Astrocyte of the spinal cord (primary cell): ENCODE measurements around the gene HOXA3.

ENCODE experiments used
- DNase-seq: peaks from one replicate; pipeline ENCODE4 v3.0.0; 2011; ENCODE audit warnings: low read depth, low spot score
- H3K4me3 ChIP-seq: 2 replicates; pipeline ENCODE4 v1.5.1; 2011; ENCODE audit warnings: low read depth, mild to moderate bottlenecking, low read length, moderate library complexity
- in situ Hi-C: cut with HindIII; loops from 2 replicates; pipeline ENCODE4 v1.10.0; 2017; ENCODE audit warnings: low sequenced_read_pairs
- TF ChIP-seq, protein P1 (sequence below): IDR thresholded peaks from 2 replicates; pipeline ENCODE4 v1.5.1; 2012; ENCODE audit warnings: low read depth, mild to moderate bottlenecking, low read length, inconsistent platforms

The HOXA3 gene

DNA sequence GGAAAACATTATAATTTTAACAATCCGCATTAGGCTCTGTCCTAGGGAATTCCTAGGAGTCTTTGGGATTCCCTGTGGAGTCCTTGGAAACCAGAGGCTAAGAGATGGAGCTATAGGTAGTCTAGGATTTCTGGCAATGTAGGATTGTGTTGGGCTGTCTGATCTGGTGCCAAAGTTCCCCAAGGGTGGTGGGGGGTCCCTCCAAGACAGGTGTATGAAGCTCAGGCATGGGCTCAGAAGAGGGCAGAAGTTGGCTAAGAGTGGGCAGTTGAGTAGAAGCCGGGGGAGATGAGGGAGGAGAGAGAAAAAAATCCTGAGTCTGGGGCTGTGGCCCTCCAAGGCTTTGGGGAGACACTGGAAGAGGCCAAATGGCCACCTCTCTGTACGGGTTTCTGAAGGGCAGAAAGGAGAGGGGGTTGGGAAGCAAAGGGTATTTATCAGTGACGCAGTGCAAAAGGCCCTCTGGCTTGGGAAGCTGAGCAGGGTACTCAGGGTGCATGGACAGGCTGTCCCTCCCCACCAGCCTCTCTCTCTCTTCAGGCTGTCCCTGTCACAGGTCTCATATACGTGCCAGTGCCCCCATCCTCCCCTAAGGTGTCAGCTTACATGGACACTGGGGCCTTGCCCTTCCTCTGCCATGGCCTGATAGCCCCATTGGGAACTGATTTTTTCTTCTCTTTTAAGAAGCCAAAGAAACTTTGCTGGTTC is 5.7 kb downstream of the HOXA3 start:
- in situ Hi-C loops, result no loop called here
- DNase-seq, result no peak
- TF ChIP-seq, protein P1, sequence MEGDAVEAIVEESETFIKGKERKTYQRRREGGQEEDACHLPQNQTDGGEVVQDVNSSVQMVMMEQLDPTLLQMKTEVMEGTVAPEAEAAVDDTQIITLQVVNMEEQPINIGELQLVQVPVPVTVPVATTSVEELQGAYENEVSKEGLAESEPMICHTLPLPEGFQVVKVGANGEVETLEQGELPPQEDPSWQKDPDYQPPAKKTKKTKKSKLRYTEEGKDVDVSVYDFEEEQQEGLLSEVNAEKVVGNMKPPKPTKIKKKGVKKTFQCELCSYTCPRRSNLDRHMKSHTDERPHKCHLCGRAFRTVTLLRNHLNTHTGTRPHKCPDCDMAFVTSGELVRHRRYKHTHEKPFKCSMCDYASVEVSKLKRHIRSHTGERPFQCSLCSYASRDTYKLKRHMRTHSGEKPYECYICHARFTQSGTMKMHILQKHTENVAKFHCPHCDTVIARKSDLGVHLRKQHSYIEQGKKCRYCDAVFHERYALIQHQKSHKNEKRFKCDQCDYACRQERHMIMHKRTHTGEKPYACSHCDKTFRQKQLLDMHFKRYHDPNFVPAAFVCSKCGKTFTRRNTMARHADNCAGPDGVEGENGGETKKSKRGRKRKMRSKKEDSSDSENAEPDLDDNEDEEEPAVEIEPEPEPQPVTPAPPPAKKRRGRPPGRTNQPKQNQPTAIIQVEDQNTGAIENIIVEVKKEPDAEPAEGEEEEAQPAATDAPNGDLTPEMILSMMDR, result no peak
- peak overlapping the region; percentile 69 for H3K4me3 ChIP-seq

DNA sequence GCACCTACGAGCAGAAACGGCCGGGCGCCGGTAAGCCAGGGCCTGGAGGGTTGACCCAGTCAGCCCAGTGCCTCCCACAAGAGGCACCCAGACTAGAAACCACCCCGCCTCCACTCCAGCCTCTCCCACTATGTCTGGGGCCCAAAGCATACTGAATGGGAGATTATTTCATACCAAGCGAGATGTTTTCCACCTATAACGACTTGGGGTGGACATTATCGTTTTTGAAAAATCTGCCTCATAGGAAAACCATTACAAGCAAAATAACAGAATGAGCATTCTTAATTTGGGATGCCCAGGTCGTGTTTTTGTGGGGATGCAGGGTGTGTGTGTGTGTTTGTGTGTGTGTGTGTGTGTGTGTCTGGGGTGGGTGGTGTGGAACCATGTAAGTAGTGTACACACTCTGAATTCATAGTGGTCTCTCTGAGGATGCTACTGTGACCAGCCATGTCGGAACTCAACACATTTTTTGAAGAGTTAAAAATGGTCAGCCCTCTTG is 6.4 kb downstream of the HOXA3 start:
- TF ChIP-seq, protein P1, result no peak
- peak overlapping the region; percentile 69 for H3K4me3 ChIP-seq
- DNase-seq, result peak; percentile 61
- in situ Hi-C loops, result no loop called here

DNA sequence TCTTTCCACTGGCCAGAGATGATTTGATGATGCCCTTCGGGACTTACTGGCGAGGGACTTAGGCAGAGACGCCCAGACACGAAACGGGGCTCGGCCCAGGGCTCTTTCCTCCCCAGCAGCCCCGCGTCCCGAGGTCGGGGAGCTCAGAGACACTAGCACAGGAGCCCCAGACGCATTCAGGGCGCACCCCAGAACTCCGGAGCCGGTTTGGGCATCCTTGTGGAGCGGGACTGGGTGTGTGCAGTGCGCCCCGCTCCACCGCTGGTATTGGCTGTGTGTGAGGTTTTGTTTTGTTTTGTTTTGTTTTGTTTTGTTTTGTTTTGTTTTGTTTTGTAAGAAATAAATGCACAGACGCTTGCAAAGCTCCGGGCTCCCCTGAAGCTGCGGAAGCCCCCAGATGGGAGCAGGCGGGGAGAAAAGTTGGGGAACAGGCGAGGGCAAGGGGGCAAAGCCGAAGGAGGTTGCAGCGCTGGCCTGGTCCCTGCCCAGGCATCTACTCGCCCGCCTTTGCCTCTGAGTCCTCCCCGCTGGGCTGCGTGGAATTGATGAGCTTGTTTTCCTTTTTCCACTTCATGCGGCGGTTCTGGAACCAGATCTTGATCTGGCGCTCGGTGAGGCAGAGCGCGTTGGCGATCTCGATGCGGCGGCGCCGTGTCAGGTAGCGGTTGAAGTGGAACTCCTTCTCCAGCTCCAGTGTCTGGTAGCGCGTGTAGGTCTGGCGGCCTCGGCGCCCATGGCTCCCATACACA is 7.0 kb downstream of the HOXA3 start:
- H3K4me3 ChIP-seq, result peak overlapping the region; percentile 69
- in situ Hi-C loops, result no loop called here
- TF ChIP-seq, protein P1, result no peak
- DNase-seq, result no peak

DNA sequence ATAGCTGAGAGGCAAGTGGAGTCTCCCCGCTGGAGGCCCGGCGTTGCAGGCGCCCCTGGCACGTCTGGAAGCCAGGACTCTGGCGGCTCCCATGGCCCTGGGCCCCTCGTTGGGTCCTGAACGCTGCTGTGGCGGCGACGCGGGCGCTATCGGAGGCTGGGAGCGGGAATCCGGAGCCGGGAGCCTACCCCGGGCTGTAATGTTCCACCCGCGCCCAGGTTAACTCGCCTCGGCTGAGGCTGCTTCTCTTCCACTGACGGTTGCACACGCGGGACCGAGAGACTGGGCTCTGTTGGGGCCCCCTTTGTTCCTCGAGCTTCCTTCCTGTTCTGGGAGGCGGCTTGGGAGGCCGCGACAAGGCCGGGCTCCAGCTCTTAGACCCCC is 7.6 kb downstream of the HOXA3 start:
- in situ Hi-C loops, result no loop called here
- DNase-seq, result no peak
- H3K4me3 ChIP-seq, result peak overlapping the region; percentile 69
- TF ChIP-seq, protein P1, result no peak

DNA sequence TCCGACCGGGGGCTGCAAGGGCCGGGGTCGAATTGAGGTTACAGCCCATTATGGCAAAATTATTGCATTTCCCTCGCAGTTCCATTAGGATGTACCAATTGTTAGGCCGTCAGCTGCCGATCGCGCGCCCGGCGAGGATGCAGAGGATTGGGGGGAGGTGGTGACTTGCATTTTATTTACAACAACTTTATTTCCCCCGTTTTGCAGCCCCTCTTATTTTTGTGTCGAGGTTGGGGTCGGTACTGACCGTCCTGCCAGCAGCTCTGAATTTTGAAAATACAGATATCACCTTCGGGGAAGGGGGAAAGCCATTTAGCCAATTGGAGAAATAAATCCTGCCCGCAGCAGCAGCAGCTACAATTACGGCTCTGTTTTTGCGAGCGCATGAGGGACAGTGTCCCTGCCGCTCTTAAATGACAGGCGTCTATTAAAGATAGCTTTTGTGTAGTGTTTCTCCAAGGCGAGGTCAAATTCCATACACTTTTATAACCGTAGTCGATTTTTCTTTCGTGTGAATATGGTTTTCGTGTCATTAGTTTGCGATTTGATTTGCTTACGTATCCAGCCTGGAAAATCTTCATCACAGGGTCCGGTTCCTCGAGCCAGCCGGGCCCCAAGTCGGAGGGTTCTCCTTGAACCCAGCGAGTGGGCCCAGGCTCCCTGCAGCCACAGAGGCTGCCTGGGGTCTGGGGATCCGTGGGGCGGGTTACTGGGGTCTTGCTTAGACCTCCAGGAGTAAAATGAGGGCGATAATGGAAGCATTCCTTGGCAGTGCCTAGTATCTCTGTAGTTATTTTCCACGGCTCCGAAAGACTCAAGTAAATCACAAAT is 8.2 kb downstream of the HOXA3 start:
- H3K4me3 ChIP-seq, result peak overlapping the region; percentile 69
- TF ChIP-seq, protein P1, result no peak
- peak; percentile 74 for DNase-seq
- in situ Hi-C loops, result no loop called here
